Measurements from ENCODE around the gene BNIP2.

DNA sequence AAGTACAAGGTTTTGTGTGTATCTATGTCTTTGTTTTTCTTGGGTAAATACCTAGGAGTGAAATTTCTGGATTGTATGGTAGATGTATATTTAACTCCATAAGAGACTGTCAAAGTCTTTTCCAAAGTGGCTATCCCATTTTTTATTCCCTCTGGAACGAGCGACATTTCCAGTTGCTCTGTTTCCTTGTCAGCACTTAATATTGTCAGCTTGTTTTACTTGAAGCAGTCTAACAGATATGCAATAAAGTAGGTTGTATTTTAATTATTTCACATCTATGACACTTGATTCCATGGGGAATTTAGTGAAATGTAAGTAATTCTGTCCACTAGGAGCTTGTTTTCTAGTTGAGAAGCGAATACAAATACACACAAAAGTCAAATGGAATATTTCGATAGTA is 18.5 kb upstream of the BNIP2 start:
- TF ChIP-seq POLR2A (IDR thresholded peaks at IDR 0.05) = no peak
- TF ChIP-seq, protein P1, sequence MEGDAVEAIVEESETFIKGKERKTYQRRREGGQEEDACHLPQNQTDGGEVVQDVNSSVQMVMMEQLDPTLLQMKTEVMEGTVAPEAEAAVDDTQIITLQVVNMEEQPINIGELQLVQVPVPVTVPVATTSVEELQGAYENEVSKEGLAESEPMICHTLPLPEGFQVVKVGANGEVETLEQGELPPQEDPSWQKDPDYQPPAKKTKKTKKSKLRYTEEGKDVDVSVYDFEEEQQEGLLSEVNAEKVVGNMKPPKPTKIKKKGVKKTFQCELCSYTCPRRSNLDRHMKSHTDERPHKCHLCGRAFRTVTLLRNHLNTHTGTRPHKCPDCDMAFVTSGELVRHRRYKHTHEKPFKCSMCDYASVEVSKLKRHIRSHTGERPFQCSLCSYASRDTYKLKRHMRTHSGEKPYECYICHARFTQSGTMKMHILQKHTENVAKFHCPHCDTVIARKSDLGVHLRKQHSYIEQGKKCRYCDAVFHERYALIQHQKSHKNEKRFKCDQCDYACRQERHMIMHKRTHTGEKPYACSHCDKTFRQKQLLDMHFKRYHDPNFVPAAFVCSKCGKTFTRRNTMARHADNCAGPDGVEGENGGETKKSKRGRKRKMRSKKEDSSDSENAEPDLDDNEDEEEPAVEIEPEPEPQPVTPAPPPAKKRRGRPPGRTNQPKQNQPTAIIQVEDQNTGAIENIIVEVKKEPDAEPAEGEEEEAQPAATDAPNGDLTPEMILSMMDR (IDR thresholded peaks at IDR 0.05) = no peak

All from prostate gland (tissue), 2 donors.